PC-9 (cell line): Measurements from ENCODE around the gene ABLIM2. TPM values are rescaled to one million over a fixed set of nuclear protein-coding genes. Genes with fewer than 3 reads are reported as not detected.

Experiments
- BruUV-seq: library from RNA; stranded (reverse); fragments of 400-500 nt; replicated peaks from 2 replicates; lab custom pipeline; 2021; lab: Mats Ljungman, UMichigan
- CTCF ChIA-PET: fragments of 300-600 bp; sonication (Branson Sonifier 250); formaldehyde crosslinking; loops from one replicate; lab custom pipeline; 2022; ENCODE audit warnings: antibody characterized with exemption; lab: Charles Lee
- POLR2A ChIA-PET: fragments of 300-600 bp; sonication (Branson Sonifier 250); formaldehyde crosslinking; loops from one replicate; lab custom pipeline; 2022; ENCODE audit warnings: antibody characterized with exemption; ENCODE audit not compliant: unreplicated experiment; lab: Charles Lee
- DNase-seq, 2 experiments: peaks; one replicate each; pipeline versions ENCODE4 v3.0.0 to v3.0.0-alpha.2; 2015 to 2022; ENCODE audit warnings: mixed read lengths in 1 of 2
- H2AFZ ChIP-seq: fragments of 200-600 bp; sonication (generic); 2 replicates; pipeline ENCODE4 v1.8.1; 2017; ENCODE audit warnings: antibody characterized with exemption
- H3F3A ChIP-seq: fragments of 200-600 bp; sonication (generic); 2 replicates; pipeline ENCODE4 v1.8.1; 2017; ENCODE audit warnings: antibody characterized with exemption, mild to moderate bottlenecking, low read depth; ENCODE audit not compliant: insufficient read depth
- H3K27ac ChIP-seq: fragments of 200-600 bp; sonication (generic); 2 replicates; pipeline ENCODE4 v1.6.1; 2016; ENCODE audit warnings: mixed run types
- H3K27me3 ChIP-seq: fragments of 200-600 bp; sonication (generic); 2 replicates; pipeline ENCODE4 v1.6.1; 2016; ENCODE audit warnings: low read depth, mixed run types; ENCODE audit not compliant: insufficient read depth
- H3K36me3 ChIP-seq: fragments of 200-600 bp; sonication (generic); 2 replicates; pipeline ENCODE4 v1.6.1; 2016; ENCODE audit warnings: low read depth, mixed run types
- H3K4me1 ChIP-seq: fragments of 200-600 bp; sonication (generic); replicated peaks from 2 replicates; pipeline ENCODE4 v1.6.1; 2016; ENCODE audit warnings: mixed run types; ENCODE audit not compliant: insufficient read depth
- H3K4me2 ChIP-seq: fragments of 200-600 bp; sonication (generic); 2 replicates; pipeline ENCODE4 v1.6.1; 2017; ENCODE audit warnings: mixed run types
- H3K4me3 ChIP-seq: fragments of 200-600 bp; sonication (generic); 2 replicates; pipeline ENCODE4 v1.6.1; 2016; ENCODE audit warnings: mixed run types
- H3K79me2 ChIP-seq: fragments of 200-600 bp; sonication (generic); 2 replicates; pipeline ENCODE4 v1.6.1; 2017; ENCODE audit warnings: low read depth, mixed run types
- H3K9me2 ChIP-seq: fragments of 200-600 bp; sonication (generic); 2 replicates; pipeline ENCODE4 v1.8.1; 2017; ENCODE audit warnings: mild to moderate bottlenecking; ENCODE audit not compliant: insufficient read depth
- H3K9me3 ChIP-seq: fragments of 200-600 bp; sonication (generic); 2 replicates; pipeline ENCODE4 v1.8.1; 2016; ENCODE audit warnings: low read depth; ENCODE audit not compliant: insufficient read depth
- H4K20me1 ChIP-seq: fragments of 200-600 bp; sonication (generic); 2 replicates; pipeline ENCODE4 v1.8.1; 2017; ENCODE audit not compliant: insufficient read depth
- EZH2 ChIP-seq: fragments of 200-600 bp; sonication (generic); IDR thresholded peaks from 2 replicates; pipeline ENCODE4 v1.8.0; 2017; ENCODE audit warnings: antibody characterized with exemption, low read depth
- intact Hi-C: fragments of 100-400 bp; cut with micrococcal nuclease; formaldehyde crosslinking; loops from one replicate; pipeline ENCODE4 v1.10.0; 2022; ENCODE audit not compliant: unreplicated experiment
- total RNA-seq: library from RNA; stranded (reverse); gene quantifications from 2 replicates; pipeline ENCODE4 v1.2.3, GENCODE V29; 2021
- TF ChIP-seq, protein P1 (sequence below): fragments of 200-600 bp; sonication (generic); conservative IDR thresholded peaks from 2 replicates; pipeline ENCODE4 v1.6.1; 2017; ENCODE audit warnings: mixed run types, antibody characterized with exemption, mild to moderate bottlenecking, moderate library complexity

ABLIM2 gene
- total RNA-seq, 1 experiment from 2014 or later = 1.6 TPM

DNA sequence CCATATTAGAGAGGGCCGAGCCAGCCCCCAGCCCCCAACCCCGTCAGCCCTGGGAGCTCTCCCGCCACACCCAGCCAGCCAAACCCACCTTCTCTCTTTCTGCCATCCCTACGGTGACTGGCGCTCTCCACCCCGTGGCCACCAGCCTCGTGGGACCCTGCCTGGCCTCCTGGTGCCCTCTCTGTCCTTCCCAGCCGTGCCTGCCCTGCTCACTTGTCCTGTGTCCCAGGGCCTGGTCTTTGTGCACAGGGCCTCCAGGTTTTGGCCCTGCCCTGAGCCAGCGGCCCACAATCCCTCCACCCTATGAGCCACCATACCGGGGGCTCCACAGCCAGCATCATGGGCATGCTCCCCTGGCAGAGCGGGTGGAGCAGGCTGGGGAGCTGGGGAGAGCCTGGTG, 77.4 kb downstream of the ABLIM2 start:
- peaks cover 7% of the 10 kb centered on the region for H3K27me3 ChIP-seq

DNA sequence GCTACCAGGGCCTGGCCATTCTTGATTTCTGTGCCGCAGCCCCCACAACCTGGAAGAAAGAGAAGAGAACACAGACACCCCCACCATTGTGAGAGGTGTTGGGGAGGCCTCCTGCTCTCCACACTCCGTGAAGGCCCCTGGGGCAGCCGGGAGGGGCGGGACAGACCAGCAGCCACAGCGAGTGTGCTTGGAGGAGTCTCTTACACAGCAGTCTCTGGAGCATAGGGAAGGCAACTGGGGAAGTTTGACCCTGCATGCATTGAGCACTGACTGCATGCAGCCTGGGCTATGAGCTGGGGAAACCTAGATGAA, 77.9 kb downstream of the ABLIM2 start:
- no peak overlapping the region for H3K4me3 ChIP-seq
- peaks cover 7% of the 10 kb centered on the region for H3K27me3 ChIP-seq
- H3K4me1 ChIP-seq = no peaks in the 10 kb centered on the region
- H3K27ac ChIP-seq = no peak overlapping the region
- no peaks in the 10 kb centered on the region for H3K36me3 ChIP-seq
- no peak overlapping the region for H2AFZ ChIP-seq
- no peak for TF ChIP-seq EZH2
- TF ChIP-seq, protein P1, sequence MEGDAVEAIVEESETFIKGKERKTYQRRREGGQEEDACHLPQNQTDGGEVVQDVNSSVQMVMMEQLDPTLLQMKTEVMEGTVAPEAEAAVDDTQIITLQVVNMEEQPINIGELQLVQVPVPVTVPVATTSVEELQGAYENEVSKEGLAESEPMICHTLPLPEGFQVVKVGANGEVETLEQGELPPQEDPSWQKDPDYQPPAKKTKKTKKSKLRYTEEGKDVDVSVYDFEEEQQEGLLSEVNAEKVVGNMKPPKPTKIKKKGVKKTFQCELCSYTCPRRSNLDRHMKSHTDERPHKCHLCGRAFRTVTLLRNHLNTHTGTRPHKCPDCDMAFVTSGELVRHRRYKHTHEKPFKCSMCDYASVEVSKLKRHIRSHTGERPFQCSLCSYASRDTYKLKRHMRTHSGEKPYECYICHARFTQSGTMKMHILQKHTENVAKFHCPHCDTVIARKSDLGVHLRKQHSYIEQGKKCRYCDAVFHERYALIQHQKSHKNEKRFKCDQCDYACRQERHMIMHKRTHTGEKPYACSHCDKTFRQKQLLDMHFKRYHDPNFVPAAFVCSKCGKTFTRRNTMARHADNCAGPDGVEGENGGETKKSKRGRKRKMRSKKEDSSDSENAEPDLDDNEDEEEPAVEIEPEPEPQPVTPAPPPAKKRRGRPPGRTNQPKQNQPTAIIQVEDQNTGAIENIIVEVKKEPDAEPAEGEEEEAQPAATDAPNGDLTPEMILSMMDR = no peak
- no peaks in the 10 kb centered on the region for H3F3A ChIP-seq
- H3K9me3 ChIP-seq = no peaks in the 10 kb centered on the region
- H3K9me2 ChIP-seq = no peaks in the 10 kb centered on the region
- no TSS peak for BruUV-seq
- no peaks in the 10 kb centered on the region for H3K79me2 ChIP-seq
- H4K20me1 ChIP-seq = no peaks in the 10 kb centered on the region
- no peak for DNase-seq
- H3K4me2 ChIP-seq = no peak overlapping the region
- intact Hi-C loops = no loop called here
- CTCF ChIA-PET = no interaction called here
- POLR2A ChIA-PET = no interaction called here

More for the DNA sequence above, 77.4 kb downstream of the ABLIM2 start:
- Histone ChIP-seq H2AFZ (no peak overlapping the region), H3F3A (no peaks in the 10 kb centered on the region), H3K27ac (no peak overlapping the region), H3K9me3 (no peaks in the 10 kb centered on the region), H3K4me1 (no peaks in the 10 kb centered on the region), H3K36me3 (no peaks in the 10 kb centered on the region), H3K79me2 (no peaks in the 10 kb centered on the region), H3K9me2 (no peaks in the 10 kb centered on the region), H4K20me1 (no peaks in the 10 kb centered on the region), H3K4me2 (no peak overlapping the region), H3K4me3 (no peak overlapping the region)
- ChIA-PET CTCF (no interaction called here), POLR2A (no interaction called here)
- intact Hi-C loops = no loop called here
- no TSS peak for BruUV-seq
- DNase-seq = no peak
- TF ChIP-seq, protein P1 = no peak
- TF ChIP-seq EZH2 = no peak

DNA sequence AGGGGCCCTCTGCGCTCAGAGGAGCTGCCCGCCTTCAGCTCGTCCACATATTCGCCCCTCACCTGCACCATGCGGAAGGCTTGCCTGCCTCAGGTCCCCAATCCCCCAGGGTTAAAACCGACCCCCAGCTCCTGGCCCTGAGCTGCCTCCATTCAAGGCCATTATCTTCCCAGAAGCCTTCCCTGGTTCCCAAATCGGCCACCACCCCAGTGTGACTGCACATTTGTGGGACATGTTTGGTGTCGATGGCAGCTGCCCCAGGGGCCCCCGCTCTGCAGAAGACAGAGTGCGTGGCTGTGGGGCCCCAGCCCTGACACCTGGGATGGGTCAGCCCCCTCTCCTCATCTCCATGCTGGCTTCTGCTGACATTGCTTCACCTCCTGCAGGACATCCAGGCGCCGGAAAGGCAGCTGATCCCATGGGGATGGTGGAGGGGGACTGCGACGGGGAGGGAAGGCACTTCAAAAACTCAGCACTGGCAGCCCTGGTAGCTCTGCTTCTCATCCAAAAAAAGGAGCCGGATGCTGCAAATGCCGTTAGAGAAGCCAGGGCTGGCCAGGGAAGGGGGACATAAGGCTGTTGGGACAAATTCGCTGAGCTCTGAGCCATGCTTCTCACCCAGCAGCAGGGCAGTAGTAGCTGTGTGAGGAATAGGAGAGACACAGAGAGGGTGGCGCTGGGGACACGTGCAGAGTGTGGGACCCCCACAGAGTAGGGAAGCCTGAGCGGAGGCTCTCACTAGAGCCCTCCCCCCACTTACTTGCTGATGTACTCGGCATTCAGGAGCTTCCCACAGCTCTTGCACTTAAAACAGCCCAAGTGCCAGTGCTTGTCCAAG, 78.5 kb downstream of the ABLIM2 start:
- H3K27me3 ChIP-seq = peaks cover 7% of the 10 kb centered on the region
- no peak overlapping the region for H3K4me3 ChIP-seq
- H3K4me2 ChIP-seq = no peak overlapping the region
- H3K9me3 ChIP-seq = no peaks in the 10 kb centered on the region
- H3K9me2 ChIP-seq = no peaks in the 10 kb centered on the region
- no peaks in the 10 kb centered on the region for H4K20me1 ChIP-seq
- no peak overlapping the region for H3K27ac ChIP-seq
- ChIA-PET POLR2A (no interaction called here), CTCF (no interaction called here)
- BruUV-seq = no TSS peak
- intact Hi-C loops = no loop called here
- no peak for DNase-seq
- H3F3A ChIP-seq = no peaks in the 10 kb centered on the region
- no peaks in the 10 kb centered on the region for H3K36me3 ChIP-seq
- H2AFZ ChIP-seq = no peak overlapping the region
- H3K4me1 ChIP-seq = no peaks in the 10 kb centered on the region
- H3K79me2 ChIP-seq = no peaks in the 10 kb centered on the region
- TF ChIP-seq, protein P1 = no peak
- TF ChIP-seq EZH2 = no peak
